NK-92 treated with Interleukin-12 subunit alpha and Interleukin-12 subunit beta, amount 100 ng/mL, for 24 hours (cell line): ENCODE measurements around the gene NXT1.

Experiments used
- DNase-seq: peaks from one replicate; lab custom pipeline; 2025; lab: John Stamatoyannopoulos, UW

Gene NXT1

DNA sequence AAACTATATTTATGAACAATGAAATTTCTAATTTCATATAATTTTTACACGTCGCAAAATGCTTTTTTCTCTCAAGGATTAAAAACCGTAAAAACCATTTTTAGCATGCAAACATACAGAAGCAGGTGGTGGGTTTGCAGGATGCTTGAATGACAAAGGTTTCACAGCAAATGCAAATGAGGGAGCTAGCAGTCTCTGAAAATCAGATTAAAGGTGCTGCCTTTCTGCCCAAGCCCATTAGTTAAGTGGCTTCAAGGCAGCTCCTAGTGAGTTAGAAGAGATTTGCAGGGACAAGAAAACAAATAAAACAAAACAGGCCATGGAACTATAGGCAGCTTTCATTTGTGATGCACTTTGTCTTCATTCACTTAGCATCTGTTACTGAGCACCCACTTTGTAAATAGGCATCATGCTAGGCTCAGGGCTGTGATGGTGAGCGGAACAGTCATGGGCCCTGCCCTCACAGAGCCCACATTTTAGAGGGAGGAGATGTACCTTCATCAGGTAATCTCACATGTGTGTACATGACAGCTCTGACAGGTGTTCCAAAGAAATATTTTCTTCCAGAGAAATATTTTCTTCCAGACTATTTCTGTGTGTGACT, 41.2 kb downstream of the NXT1 start:
- no peak for DNase-seq

GRCh38 chr20:23393996-23394775, 43.6 kb downstream of the NXT1 start:
- no peak for DNase-seq

GRCh38 chr20:23396950-23397627, 46.5 kb downstream of the NXT1 start:
- DNase-seq: no peak

- no peak for DNase-seq
Observed at GRCh38 chr20:23397961-23398360, 47.4 kb downstream of the NXT1 start.

GRCh38 chr20:23399568-23400241, 49.1 kb downstream of the NXT1 start:
- no peak for DNase-seq

GRCh38 chr20:23401051-23401450, 50.5 kb downstream of the NXT1 start:
- no peak for DNase-seq

DNA sequence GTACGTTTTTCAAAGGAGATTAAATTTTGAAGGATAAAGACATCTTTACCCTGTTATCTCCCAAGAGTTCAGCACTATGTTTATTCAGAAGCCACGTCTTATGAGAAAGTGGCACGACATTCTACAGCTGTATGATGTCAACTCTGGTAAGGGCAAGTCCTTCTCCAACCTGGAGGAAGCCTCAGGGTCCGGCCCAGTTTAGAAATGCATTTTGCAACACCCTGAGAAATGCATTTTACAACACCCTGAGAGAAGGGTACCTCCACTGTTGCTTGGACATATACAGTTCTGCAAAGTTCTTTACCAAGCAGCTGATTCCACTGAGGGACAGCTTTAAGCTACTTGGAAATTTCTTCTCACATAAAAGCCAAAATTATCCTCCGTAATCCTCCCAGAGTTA, 53.2 kb downstream of the NXT1 start:
- no peak for DNase-seq

GRCh38 chr20:23404196-23404595, 53.6 kb downstream of the NXT1 start:
- no peak for DNase-seq
